GM23338 (cell line): ENCODE data around the gene CACNB4. TPM values are rescaled to one million over a fixed set of nuclear protein-coding genes. Genes with fewer than 3 reads are reported as not detected.

Source experiments
- ATAC-seq: fragments of 200-7000 bp; cut with Tn5 transposase; 3 replicates; pipeline ENCODE4 v1.9.1; 2020
- DNase-seq: peaks from one replicate; pipeline ENCODE4 v3.0.0-alpha.2; 2015; ENCODE audit warnings: low spot score
- H2AFZ ChIP-seq: fragments of 200-600 bp; sonication (generic); 2 replicates; pipeline ENCODE4 v1.8.0; 2016; ENCODE audit warnings: antibody characterized with exemption, mild to moderate bottlenecking, moderate library complexity
- H3F3A ChIP-seq: fragments of 200-600 bp; sonication (generic); replicated peaks from 2 replicates; pipeline ENCODE4 v1.8.0; 2017; ENCODE audit warnings: antibody characterized with exemption, mixed run types, low read depth
- H3K27ac ChIP-seq: fragments of 200-600 bp; sonication (generic); 2 replicates; pipeline ENCODE4 v1.6.1; 2016; ENCODE audit warnings: low read depth
- H3K27me3 ChIP-seq: fragments of 200-600 bp; sonication (generic); 2 replicates; pipeline ENCODE4 v1.8.0; 2016; ENCODE audit warnings: mild to moderate bottlenecking, mixed run types, moderate library complexity; ENCODE audit not compliant: insufficient read depth
- H3K36me3 ChIP-seq: fragments of 200-600 bp; sonication (generic); 2 replicates; pipeline ENCODE4 v1.8.0; 2016; ENCODE audit warnings: mild to moderate bottlenecking; ENCODE audit not compliant: insufficient read depth
- H3K4me1 ChIP-seq: fragments of 200-600 bp; sonication (generic); 2 replicates; pipeline ENCODE4 v1.8.0; 2016; ENCODE audit warnings: mild to moderate bottlenecking, moderate library complexity; ENCODE audit not compliant: insufficient read depth
- H3K4me2 ChIP-seq: fragments of 200-600 bp; sonication (generic); 2 replicates; pipeline ENCODE4 v1.7.1; 2017; ENCODE audit warnings: mixed run types
- H3K4me3 ChIP-seq: fragments of 200-600 bp; sonication (generic); 2 replicates; pipeline ENCODE4 v1.6.1; 2016; ENCODE audit warnings: mixed run types
- H3K79me2 ChIP-seq: fragments of 200-600 bp; sonication (generic); replicated peaks from 2 replicates; pipeline ENCODE4 v1.8.0; 2017; ENCODE audit warnings: mild to moderate bottlenecking; ENCODE audit not compliant: insufficient read depth
- H3K9me2 ChIP-seq: fragments of 200-600 bp; sonication (generic); 2 replicates; pipeline ENCODE4 v1.8.0; 2017; ENCODE audit not compliant: insufficient read depth
- H4K20me1 ChIP-seq: fragments of 200-600 bp; sonication (generic); replicated peaks from 2 replicates; pipeline ENCODE4 v1.8.0; 2017; ENCODE audit warnings: mild to moderate bottlenecking; ENCODE audit not compliant: insufficient read depth
- H3K27ac Mint-ChIP-seq: 2 replicates; pipeline ENCODE4 v1.8.0; 2020; ENCODE audit warnings: inconsistent platforms, mild to moderate bottlenecking, moderate library complexity, mixed read lengths
- H3K27me3 Mint-ChIP-seq: 3 replicates; pipeline ENCODE4 v1.8.0; 2022; ENCODE audit warnings: low read depth, mild to moderate bottlenecking, moderate library complexity, mixed read lengths, inconsistent platforms; ENCODE audit not compliant: insufficient read depth, poor library complexity
- H3K36me3 Mint-ChIP-seq: 3 replicates; pipeline ENCODE4 v1.8.0; 2021; ENCODE audit warnings: low read depth, mild to moderate bottlenecking, inconsistent platforms, moderate library complexity, mixed read lengths
- H3K4me1 Mint-ChIP-seq: 3 replicates; pipeline ENCODE4 v1.8.0; 2020; ENCODE audit warnings: mild to moderate bottlenecking, inconsistent platforms, mixed read lengths
- H3K4me3 Mint-ChIP-seq: 3 replicates; pipeline ENCODE4 v1.8.0; 2021; ENCODE audit warnings: moderate library complexity, mild to moderate bottlenecking, inconsistent platforms, mixed read lengths
- H3K9me3 Mint-ChIP-seq: 3 replicates; pipeline ENCODE4 v1.8.0; 2020; ENCODE audit warnings: moderate library complexity, mild to moderate bottlenecking, inconsistent platforms, mixed read lengths
- CTCF ChIP-seq, 2 experiments: fragments of 200-600 bp in 1 of 2; sonication (generic) in 1 of 2; conservative IDR thresholded peaks; 2 replicates each; pipeline versions ENCODE4 v1.5.1 to v1.6.1; 2016 to 2017; ENCODE audit warnings: antibody characterized with exemption in 2 of 2, low read depth in 2 of 2, mild to moderate bottlenecking in 2 of 2, moderate library complexity in 1 of 2
- ETS1 ChIP-seq: IDR thresholded peaks from 2 replicates; pipeline ENCODE4 v1.6.1; 2016; ENCODE audit warnings: antibody characterized with exemption
- EZH2 ChIP-seq: fragments of 200-600 bp; sonication (generic); IDR thresholded peaks from one replicate; pipeline ENCODE4 v1.8.0; 2017; ENCODE audit warnings: antibody characterized with exemption, mild to moderate bottlenecking, low read depth; ENCODE audit not compliant: unreplicated experiment
- JUNB ChIP-seq: IDR thresholded peaks from one replicate; pipeline ENCODE4 v1.6.1; 2016; ENCODE audit warnings: antibody characterized with exemption; ENCODE audit not compliant: unreplicated experiment
- POLR2AphosphoS5 ChIP-seq: IDR thresholded peaks from 2 replicates; pipeline ENCODE4 v1.6.1; 2016; ENCODE audit warnings: antibody characterized with exemption, low read depth
- REST ChIP-seq: IDR thresholded peaks from one replicate; pipeline ENCODE4 v1.6.1; 2018; ENCODE audit warnings: antibody characterized with exemption; ENCODE audit not compliant: unreplicated experiment
- STAT1 ChIP-seq: IDR thresholded peaks from one replicate; pipeline ENCODE4 v1.6.1; 2016; ENCODE audit warnings: antibody characterized with exemption; ENCODE audit not compliant: unreplicated experiment
- ZNF114 ChIP-seq: fragments of 250-450 bp; sonication (Bioruptor Pico); IDR thresholded peaks from 2 replicates; pipeline ENCODE4 v1.5.0; 2020; ENCODE audit warnings: mild to moderate bottlenecking, moderate library complexity
- ZNF462 ChIP-seq: fragments of 250-450 bp; sonication (Bioruptor Pico); IDR thresholded peaks from 2 replicates; pipeline ENCODE4 v1.5.0; 2020; ENCODE audit warnings: mild to moderate bottlenecking, moderate library complexity
- polyA plus RNA-seq: library from polyadenylated mRNA; unstranded; fragments of >200 nt; fragmentation: Nextera tagmentation; extraction: Ambion mirVana; gene quantifications from 2 replicates; pipeline ENCODE4 v1.2.1, GENCODE V29; 2016
- total RNA-seq: library from RNA; depleted of rRNA; stranded (reverse); fragments of >200 nt; shearing (Covaris generic); gene quantifications from 2 replicates; pipeline ENCODE4 v1.2.3, GENCODE V29; 2014

Gene CACNB4
- total and polyA plus RNA-seq, 2 experiments from 2014 or later = 4.0 to 9.8 TPM

- Mint-ChIP-seq H3K27ac (no peak overlapping the region; the same call in 1 of the 2 replicates), H3K4me1 (peaks cover 3% of the 10 kb centered on the region; the same call in 2 of the 3 replicates), H3K36me3 (peaks cover 32% of the 10 kb centered on the region; the same call in 2 of the 3 replicates), H3K9me3 (no peaks in the 10 kb centered on the region), H3K27me3 (no peaks in the 10 kb centered on the region), H3K4me3 (no peak overlapping the region)
- Histone ChIP-seq H3K27ac (no peak overlapping the region), H3K27me3 (no peaks in the 10 kb centered on the region), H3K9me2 (no peaks in the 10 kb centered on the region; the same call in 1 of the 2 replicates), H3K36me3 (peaks cover 14% of the 10 kb centered on the region; the same call in 1 of the 2 replicates), H3F3A (no peaks in the 10 kb centered on the region), H3K4me1 (no peaks in the 10 kb centered on the region), H2AFZ (no peak overlapping the region), H3K4me3 (no peak overlapping the region), H3K4me2 (no peak overlapping the region), H3K79me2 (peaks cover 60% of the 10 kb centered on the region), H4K20me1 (peaks cover 4% of the 10 kb centered on the region; the same call in 1 of the 2 replicates)
- TF ChIP-seq POLR2AphosphoS5 (no peak), JUNB (no peak), CTCF (conservative IDR thresholded peaks at IDR 0.05; ENCODE audit: low read depth in 2 of 2) (no peak), REST (no peak), ZNF462 (CRISPR knock-in tag) (no peak), EZH2 (no peak), ZNF114 (CRISPR knock-in tag) (no peak), STAT1 (no peak), ETS1 (no peak)
- ATAC-seq (no peak), DNase-seq (no peak)
Measured at GRCh38 chr2:151815821-151816489, 282.9 kb downstream of the CACNB4 start.
